Lung (tissue), 12 donors: Measurements from ENCODE around the gene TSR3. TPM values are rescaled to one million over a fixed set of nuclear protein-coding genes. Genes with fewer than 3 reads are reported as not detected.

ENCODE experiments used
- ATAC-seq: fragments of 200-7000 bp; cut with Tn5 transposase; one replicate; pipeline ENCODE4 v1.9.1; 2020; ENCODE audit warnings: moderate number of reproducible peaks; ENCODE audit not compliant: insufficient read depth, low FRiP score
- DNase-seq, 3 donors: peaks; one replicate each; pipeline ENCODE4 v3.0.0-alpha.2; 2013 to 2017
- H3K27ac ChIP-seq, 2 donors: one replicate each; pipeline ENCODE4 v1.5.1; 2013; ENCODE audit warnings: mild to moderate bottlenecking in 2 of 2, moderate library complexity in 2 of 2, control low read depth in 1 of 2, inconsistent platforms in 1 of 2, low read depth in 1 of 2, low read length in 1 of 2
- H3K27me3 ChIP-seq, 3 donors: one replicate each; pipeline ENCODE4 v1.5.1; 2013; ENCODE audit warnings: low read length in 2 of 3; ENCODE audit not compliant: control insufficient read depth in 3 of 3, insufficient read depth in 3 of 3
- H3K36me3 ChIP-seq, 4 donors: one replicate each; pipeline ENCODE4 v1.5.1; 2013; ENCODE audit warnings: low read length in 4 of 4, mild to moderate bottlenecking in 1 of 4, moderate library complexity in 1 of 4; ENCODE audit not compliant: control insufficient read depth in 4 of 4, insufficient read depth in 4 of 4
- H3K4me1 ChIP-seq, 5 donors: one replicate each; pipeline ENCODE4 v1.5.1; 2013; ENCODE audit warnings: low read length in 5 of 5, mild to moderate bottlenecking in 2 of 5, moderate library complexity in 1 of 5; ENCODE audit not compliant: control insufficient read depth in 5 of 5, insufficient read depth in 5 of 5
- H3K4me3 ChIP-seq: one replicate; pipeline ENCODE4 v1.5.1; 2013; ENCODE audit warnings: mild to moderate bottlenecking, control low read depth, moderate library complexity
- H3K9ac ChIP-seq, 2 donors: one replicate each; pipeline ENCODE4 v1.5.1; 2013; ENCODE audit warnings: low read length in 2 of 2, control low read depth in 1 of 2; ENCODE audit not compliant: insufficient read depth in 1 of 2
- H3K9me3 ChIP-seq, 4 donors: one replicate each; pipeline ENCODE4 v1.5.1; 2013; ENCODE audit warnings: low read length in 3 of 4, mild to moderate bottlenecking in 1 of 4, moderate library complexity in 1 of 4; ENCODE audit not compliant: control insufficient read depth in 4 of 4, insufficient read depth in 3 of 4
- WGBS, 2 donors: extraction: QIAGEN DNeasy Blood & Tissue Kit; methylation state at CpG; one replicate each; pipeline ENCODE4 v1.1.7; 2013; 5-methylcytosine and 5-hydroxymethylcytosine counted together
- polyA plus RNA-seq, 2 donors: library from polyadenylated mRNA; stranded (reverse); fragments of 200-250 nt; gene quantifications; one replicate each; pipeline ENCODE4 v1.2.1, GENCODE V29; 2013
- total RNA-seq, 2 donors: library from RNA; depleted of rRNA in 1 of 2; stranded (reverse); fragments of >200 nt in 1 of 2; gene quantifications; one replicate each; pipeline ENCODE4 v1.2.1, GENCODE V29; 2014 to 2021
- TF ChIP-seq, protein P1 (sequence below): IDR thresholded peaks from 2 replicates; pipeline ENCODE4 v1.5.1; 2012; ENCODE audit warnings: mild to moderate bottlenecking; ENCODE audit errors: control extremely low read depth, extremely low read depth
- donor health status: control.
- donor health status: control.
- donor health status: Bipolar disorder and iron deficiency.
- donor health status: healthy.
- donor health status: DM: yes; HTN: yes; CAD: no.

The TSR3 gene
- total and polyA plus RNA-seq, 4 donors = 32.5 to 66.4 (median 56.6) TPM

DNA sequence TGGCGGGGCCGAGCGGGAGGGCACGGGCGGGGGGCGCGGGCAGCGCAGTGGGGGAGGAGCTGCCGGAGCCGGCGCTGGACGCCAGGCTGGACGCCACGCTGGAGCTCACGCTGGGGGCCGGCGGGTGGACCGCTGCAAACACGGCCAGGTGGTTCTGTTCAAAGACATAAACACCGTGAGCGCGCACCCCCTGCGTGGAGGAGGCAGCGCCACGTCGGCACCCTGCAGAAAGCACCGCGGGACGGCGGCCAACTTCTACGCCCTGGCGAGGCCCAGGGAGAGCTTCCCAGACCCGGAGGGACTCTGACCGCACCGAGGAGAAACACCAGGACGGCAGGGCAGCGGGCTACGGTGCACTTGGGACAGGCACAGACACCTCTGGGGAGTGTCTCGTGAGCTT lies 33.6 kb upstream of the TSR3 start:
- H3K9ac ChIP-seq = no peak overlapping the region
- no peaks in the 10 kb centered on the region for H3K4me1 ChIP-seq
- peaks cover 0 to 2% (median 0%) of the 10 kb centered on the region in 3 donors for H3K27me3 ChIP-seq
- ATAC-seq (no peak), DNase-seq (no peak)
- no peak overlapping the region for H3K27ac ChIP-seq
- H3K9me3 ChIP-seq = peaks cover 0 to 2% (median 0%) of the 10 kb centered on the region in 4 donors
- no peak overlapping the region for H3K4me3 ChIP-seq
- 96% methylated on average over 39 of the region's 39 CpGs for WGBS, 2 donors
- H3K36me3 ChIP-seq = peaks cover 4 to 50% (median 20%) of the 10 kb centered on the region in 4 donors
- TF ChIP-seq, protein P1, sequence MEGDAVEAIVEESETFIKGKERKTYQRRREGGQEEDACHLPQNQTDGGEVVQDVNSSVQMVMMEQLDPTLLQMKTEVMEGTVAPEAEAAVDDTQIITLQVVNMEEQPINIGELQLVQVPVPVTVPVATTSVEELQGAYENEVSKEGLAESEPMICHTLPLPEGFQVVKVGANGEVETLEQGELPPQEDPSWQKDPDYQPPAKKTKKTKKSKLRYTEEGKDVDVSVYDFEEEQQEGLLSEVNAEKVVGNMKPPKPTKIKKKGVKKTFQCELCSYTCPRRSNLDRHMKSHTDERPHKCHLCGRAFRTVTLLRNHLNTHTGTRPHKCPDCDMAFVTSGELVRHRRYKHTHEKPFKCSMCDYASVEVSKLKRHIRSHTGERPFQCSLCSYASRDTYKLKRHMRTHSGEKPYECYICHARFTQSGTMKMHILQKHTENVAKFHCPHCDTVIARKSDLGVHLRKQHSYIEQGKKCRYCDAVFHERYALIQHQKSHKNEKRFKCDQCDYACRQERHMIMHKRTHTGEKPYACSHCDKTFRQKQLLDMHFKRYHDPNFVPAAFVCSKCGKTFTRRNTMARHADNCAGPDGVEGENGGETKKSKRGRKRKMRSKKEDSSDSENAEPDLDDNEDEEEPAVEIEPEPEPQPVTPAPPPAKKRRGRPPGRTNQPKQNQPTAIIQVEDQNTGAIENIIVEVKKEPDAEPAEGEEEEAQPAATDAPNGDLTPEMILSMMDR = no peak

- WGBS, 2 donors = 92 to 97% methylated on average over 17 to 18 of the region's 18 CpGs
- Histone ChIP-seq H3K27me3 (peaks cover 0 to 4% (median 0%) of the 10 kb centered on the region in 3 donors), H3K9ac (no peak overlapping the region), H3K4me3 (no peak overlapping the region), H3K36me3 (peaks cover 4 to 37% (median 13%) of the 10 kb centered on the region in 4 donors), H3K9me3 (peaks cover 0 to 2% (median 0%) of the 10 kb centered on the region in 4 donors), H3K27ac (no peak overlapping the region), H3K4me1 (peaks cover 0 to 4% (median 0%) of the 10 kb centered on the region in 5 donors)
- TF ChIP-seq, protein P1 = no peak
- ATAC-seq = no peak
- no peak for DNase-seq
Measured at GRCh38 chr16:1383556-1383955, 31.9 kb upstream of the TSR3 start.

GRCh38 chr16:1381612-1382406 lies 30.1 kb upstream of the TSR3 start:
- Histone ChIP-seq H3K9me3 (peaks cover 0 to 2% (median 0%) of the 10 kb centered on the region in 4 donors), H3K36me3 (peaks cover 4 to 28% (median 10%) of the 10 kb centered on the region in 4 donors), H3K27me3 (peaks cover 0 to 4% (median 0%) of the 10 kb centered on the region in 3 donors), H3K9ac (no peak overlapping the region), H3K4me3 (no peak overlapping the region), H3K4me1 (peaks cover 0 to 6% (median 0%) of the 10 kb centered on the region in 5 donors), H3K27ac (no peak overlapping the region)
- TF ChIP-seq, protein P1 = no peak
- ATAC-seq = no peak
- DNase-seq = no peak
- WGBS, 2 donors = 89 to 93% methylated on average over 9 of the region's 9 CpGs
